Fibroblast of lung (primary cell): ENCODE results near the gene PNKP.

Source experiments
- CTCF ChIP-seq, 2 donors: IDR thresholded peaks in 1 of 2; conservative IDR thresholded peaks in 1 of 2; 1 replicate in 1 of 2; 2 replicates in 1 of 2; pipeline ENCODE4 v1.5.1; 2011 to 2012; ENCODE audit warnings: low read length in 2 of 2, control low read depth in 1 of 2, inconsistent platforms in 1 of 2, low read depth in 1 of 2, mild to moderate bottlenecking in 1 of 2
- EZH2 ChIP-seq: IDR thresholded peaks from 2 replicates; pipeline ENCODE4 v1.5.1; 2012; ENCODE audit warnings: low read length, control low read depth, mild to moderate bottlenecking; ENCODE audit errors: missing control alignments

DNA sequence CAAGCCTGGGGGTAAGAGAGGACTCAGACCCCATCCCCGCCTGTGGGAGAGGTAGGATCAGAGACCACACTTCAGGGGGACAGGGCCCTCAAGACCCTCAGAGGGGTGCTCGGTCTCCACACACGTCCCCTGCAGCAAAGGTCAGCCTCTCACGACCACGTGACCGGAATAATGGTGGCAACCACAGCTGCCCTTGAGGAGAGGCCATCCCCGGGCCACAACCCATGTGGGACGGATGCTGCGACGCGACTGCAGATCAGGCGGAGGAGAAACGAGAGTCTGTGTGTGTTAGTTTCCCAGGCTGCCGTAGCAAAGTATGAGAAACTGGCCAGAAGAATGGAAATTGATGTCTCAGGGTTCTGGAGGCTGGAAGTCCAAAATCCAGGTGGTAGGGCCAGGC, 40.3 kb downstream of the PNKP start:
- TF ChIP-seq CTCF (conservative IDR thresholded peaks at IDR 0.05 in 1 of 2, IDR thresholded peaks at IDR 0.05 in 1 of 2; ENCODE audit: low read depth in 1 of 2, low read length in 2 of 2) (no peak), EZH2 (no peak)
